NCI-H1436 treated with DMSO at 0.1 percent for 48 hours (cell line): ENCODE measurements around the gene SERPINB1.

Source experiments
- DNase-seq: peaks from one replicate; lab custom pipeline; 2025; lab: John Stamatoyannopoulos, UW

Gene SERPINB1

DNA sequence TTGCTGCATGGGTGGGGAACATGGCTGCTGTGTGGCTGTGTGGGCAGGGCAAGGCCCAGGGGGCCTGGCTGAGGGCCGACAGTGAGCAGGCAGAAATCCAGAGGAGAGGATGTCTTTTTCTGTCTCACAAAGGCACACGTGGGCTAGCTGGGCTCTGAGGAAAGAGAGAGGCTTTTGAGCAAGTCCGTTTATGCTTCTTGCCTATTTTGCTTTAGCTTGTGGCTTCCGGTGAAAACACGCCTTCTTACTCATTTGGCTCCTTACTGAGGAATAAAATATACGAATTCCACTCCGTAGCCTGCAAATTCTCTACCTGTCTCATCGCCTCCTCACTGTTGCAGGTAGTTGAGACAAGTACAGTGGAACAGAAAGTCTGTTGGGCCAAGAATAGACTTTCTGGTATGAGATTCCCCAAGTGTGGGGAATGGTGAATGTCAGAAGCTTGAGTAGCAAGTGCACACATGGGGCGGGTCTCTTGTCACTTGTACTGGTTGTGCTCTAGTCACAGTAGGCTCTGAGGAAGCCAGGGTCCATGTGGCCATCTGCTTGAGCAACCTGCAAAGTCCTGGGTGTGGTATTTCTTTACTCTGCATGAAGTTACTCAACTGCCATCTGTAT is 48.0 kb downstream of the SERPINB1 start:
- no peak for DNase-seq

DNA sequence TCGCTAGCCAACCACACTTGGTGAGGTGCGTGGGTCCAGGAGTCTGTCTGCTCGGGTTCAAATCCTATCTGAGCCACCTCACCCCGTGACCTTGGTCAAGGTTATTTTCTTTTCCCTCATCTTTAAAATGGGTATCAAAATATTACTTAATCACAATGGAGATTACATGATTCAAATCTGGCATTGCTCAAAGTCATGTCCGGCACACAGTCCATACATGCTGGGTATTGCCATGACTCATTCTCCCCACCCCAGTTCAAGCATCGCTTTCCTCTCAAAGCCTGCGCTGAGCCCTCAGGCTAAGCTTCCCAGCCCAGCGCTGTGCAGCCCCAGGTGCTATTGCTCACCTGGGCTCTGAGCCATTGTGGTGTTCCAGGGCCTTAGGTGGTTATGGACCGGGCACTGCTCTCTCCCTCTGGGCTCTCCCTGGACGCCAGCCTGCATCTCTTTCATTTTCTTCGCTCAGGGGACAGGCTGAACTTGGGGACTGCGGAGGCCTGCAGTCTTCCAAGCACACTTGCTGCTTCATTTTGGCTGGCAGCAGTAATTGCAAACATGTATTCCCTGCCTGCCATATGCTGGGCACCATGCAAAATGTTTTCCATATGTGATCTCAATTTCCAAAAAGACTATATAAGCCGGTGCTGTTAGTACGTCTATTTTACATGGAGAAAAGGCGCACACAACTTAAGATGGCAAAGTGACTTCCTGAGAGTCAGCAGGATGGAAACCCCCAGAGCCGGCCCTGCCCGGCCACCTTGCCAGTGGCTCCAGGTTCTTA is 49.1 kb downstream of the SERPINB1 start:
- DNase-seq, result no peak

DNA sequence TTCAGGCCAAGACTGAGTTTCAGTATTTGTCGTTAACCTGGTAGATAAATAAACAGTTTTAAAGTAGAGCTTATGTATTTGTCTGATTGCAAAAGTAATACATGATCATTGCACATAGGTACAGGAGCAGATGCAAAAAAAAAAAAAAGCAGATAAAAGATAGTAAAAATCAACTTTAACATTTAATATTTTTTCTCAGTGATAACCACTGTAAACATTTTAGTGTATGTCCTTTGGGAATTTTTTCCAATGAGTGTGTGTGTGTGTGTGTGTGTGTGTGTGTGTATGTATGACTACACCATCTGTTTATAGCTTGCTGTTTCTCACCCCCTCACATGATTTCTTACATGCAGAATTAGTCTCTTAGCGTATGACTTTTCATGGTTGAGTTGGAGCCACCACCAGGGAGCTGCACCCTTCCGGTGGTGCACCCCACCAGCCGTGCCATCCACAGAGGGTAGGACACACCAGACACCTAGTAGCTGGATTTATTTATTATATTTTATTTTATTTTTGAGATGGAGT is 50.2 kb downstream of the SERPINB1 start:
- no peak for DNase-seq

DNA sequence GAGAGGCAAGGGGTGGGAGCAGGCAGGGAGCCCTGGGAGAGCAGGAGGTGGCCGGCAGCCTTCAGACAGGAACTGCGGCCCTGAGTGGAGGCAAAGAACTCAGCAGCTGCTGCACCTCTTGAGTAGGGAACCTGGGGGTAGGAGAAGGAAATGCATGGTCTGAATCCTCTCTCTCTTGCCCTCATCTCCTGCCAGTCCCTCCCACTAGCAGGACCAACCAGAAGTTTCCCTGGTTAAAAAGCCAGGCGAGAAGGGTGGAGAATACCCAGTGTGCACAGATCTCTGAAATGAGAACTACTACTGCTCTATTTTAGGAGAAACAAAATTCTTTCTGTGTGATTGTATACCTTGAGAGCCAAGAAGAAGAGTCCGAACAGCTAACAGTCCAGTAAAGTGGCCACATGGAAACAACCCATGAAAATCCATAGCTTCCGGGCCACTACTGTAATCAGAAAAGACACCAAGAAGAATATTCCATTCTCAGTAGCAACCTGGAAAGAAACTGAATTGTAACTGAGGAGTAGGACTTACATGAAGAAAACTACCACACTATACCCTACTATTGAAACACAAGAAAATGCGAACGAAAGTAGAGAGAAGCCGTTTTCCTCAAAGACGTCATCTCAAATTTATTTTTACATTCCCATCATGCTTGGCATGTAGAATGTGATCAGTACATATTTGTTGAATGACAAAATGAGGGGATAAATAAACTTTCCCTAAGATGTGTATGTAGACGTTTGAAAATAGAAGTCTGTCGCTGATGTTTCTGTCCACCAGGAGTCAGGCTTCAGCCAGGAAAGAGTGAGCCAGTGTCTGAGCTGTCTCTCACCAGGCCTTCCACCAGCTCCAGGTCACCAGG is 50.8 kb downstream of the SERPINB1 start:
- DNase-seq, result no peak

DNA sequence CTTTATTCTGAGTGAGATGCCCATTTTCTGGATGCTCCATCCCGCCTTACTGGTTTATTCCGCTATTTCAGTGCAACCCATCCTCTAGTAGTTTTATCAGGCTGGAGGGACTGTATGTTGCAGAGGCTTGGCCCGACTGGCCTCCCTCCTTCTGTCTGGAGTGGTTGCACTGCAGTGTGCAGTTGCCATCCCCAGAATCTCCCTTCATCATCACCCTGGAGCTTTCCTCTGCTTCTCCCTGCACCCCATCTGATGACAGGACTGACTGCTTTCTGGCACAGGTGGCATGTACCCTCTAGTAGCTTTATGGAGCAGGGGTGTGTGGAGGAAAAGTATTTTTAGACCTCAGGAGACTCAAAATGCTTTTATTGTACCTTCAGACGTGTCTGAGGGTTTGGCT is 55.4 kb downstream of the SERPINB1 start:
- no peak for DNase-seq

DNA sequence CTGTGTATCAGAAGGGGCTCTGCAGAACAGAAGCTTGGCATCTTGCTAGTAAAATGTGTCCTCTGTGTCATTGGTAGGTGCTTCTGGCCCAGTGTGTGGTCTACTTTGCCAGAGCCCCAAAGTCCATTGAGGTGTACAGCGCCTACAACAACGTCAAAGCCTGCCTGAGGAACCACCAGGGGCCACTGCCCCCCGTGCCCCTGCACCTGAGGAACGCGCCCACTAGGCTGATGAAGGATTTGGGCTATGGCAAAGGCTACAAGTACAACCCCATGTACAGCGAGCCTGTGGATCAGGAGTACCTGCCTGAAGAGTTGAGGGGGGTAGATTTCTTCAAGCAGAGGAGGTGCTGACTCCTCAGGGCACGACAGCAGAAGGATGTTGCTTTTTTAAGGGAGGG is 56.7 kb downstream of the SERPINB1 start:
- no peak for DNase-seq

DNA sequence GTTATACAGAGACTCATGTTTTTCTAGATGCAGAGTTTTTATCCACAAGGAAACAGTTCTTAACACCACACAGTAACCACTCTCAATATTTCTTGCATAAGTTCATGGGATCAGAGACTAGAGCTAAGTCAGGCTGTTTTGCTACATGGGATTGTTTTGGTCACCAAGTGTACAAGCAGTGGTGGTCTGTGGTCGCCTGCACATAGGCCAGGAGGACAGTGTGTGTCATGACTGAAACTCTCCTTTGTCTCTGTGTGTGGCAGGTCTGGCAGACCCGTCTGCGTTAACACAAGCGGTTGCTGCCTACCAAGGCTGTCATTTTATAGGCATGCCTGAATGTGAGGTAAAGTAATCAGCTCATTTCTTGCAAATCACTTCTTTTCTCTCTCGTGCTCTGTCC is 57.6 kb downstream of the SERPINB1 start:
- DNase-seq, result no peak

DNA sequence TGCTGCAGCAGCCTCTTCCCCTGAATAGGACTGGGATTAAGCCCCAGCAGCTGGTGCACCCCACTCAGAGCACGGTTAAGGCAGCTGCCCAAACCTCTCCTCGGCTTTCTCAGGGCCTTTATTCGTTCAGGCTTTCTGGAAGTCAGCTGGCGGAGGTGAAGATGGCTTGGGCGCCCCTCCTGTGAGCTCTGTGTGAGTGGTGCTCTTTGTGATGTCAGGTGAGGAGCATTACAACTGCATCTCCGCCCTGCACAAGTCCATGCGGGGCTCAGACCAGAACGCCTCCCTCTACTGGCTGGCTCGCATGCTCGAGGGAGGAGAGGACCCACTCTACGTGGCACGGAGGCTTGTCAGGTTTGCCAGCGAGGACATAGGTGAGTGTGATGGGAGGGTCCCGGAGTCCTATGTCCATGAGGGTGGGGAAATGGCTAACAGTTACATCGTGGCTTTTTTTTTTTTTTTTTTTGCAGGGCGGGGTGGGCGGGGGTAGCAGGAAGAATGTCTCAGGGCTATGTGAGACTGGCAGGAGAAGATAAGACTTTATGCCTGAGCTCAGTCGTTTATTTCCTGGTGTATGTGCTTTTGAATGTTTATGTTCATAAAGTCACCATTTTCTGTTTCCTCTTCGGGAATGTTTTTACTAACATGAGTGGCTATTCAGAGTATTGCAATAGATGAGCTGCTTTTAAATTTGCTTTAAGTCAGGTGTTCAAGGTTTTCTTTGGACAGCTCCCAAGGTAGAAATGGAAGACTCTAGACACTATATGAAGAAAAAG is 58.3 kb downstream of the SERPINB1 start:
- DNase-seq, result no peak

DNA sequence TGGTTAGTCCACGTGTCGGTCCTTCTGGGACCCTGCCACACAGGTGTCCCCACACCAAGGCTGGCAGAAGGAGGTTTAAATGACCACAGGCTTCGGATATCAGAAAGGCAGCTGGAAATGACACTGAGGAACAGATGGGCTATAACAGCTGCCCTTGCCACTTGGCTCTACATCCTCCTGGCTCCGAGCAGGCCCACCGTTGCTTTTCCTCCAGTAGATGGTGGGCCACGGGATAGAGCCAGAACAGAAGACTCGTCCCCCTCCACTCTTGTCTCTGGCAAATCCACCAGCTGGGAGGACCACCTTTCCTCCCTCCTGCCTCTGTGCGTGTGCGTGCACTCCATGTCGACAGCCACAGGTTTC is 58.9 kb downstream of the SERPINB1 start:
- DNase-seq, result no peak

DNA sequence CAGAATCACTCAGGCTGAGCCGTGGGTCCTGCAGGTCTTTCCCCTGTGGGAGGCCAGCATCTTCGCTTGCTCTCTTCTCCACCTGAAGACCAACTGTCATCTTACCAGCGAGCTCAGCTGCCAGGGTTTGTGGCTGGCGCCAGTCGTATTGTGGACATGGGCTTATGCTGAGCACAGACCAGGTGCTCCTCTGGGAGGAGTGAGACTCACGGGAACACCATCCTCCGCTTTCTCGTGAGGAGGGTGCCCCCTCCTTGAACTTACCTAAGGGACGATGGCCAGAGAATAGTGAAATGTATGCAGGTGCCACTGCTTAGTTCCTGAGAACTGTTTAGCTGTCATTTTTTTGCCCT is 59.3 kb downstream of the SERPINB1 start:
- no peak for DNase-seq
